ENCODE data around the gene KRT1. TPM values are rescaled to one million over a fixed set of nuclear protein-coding genes. Genes with fewer than 3 reads are reported as not detected.

KRT1 gene
- total and polyA plus RNA-seq, 8 donors = 0.17 to 0.41 TPM; not detected in 6

GRCh38 chr12:52675301-52675701 is 4.9 kb downstream of the KRT1 start:
- no peaks in the 10 kb centered on the region for H3K27me3 ChIP-seq
- TF ChIP-seq CTCF (IDR thresholded peaks at IDR 0.05) = no peak
- H3K4me3 ChIP-seq = no peak overlapping the region
- H3K36me3 ChIP-seq = no peaks in the 10 kb centered on the region
- no peaks in the 10 kb centered on the region for H3K9me3 ChIP-seq
- FAIRE-seq (no peak), DNase-seq (peak in 1 of 6 donors; percentile 16), ATAC-seq (no peak)
- 82 to 91% methylated on average over 28 of the region's 28 CpGs for WGBS, 2 donors
- H3K4me1 ChIP-seq = no peaks in the 10 kb centered on the region
- intact Hi-C loops (cut with DNase I) = no loop called here
- no peak overlapping the region for H3K27ac ChIP-seq

- FAIRE-seq (no peak), ATAC-seq (no peak), DNase-seq (no peak)
- 91 to 95% methylated on average over 4 of the region's 4 CpGs for whole genome bisulfite sequencing, 2 donors
- Histone ChIP-seq H3K4me1 (no peaks in the 10 kb centered on the region), H3K9me3 (no peaks in the 10 kb centered on the region), H3K27ac (no peak overlapping the region), H3K27me3 (no peaks in the 10 kb centered on the region), H3K36me3 (no peaks in the 10 kb centered on the region), H3K4me3 (no peak overlapping the region)
- TF ChIP-seq CTCF (IDR thresholded peaks at IDR 0.05) = no peak
- intact Hi-C loops (cut with DNase I) = no loop called here
Observed at GRCh38 chr12:52674433-52674775, 5.8 kb downstream of the KRT1 start.

GRCh38 chr12:52673713-52674432 is 6.3 kb downstream of the KRT1 start:
- intact Hi-C loops (cut with DNase I) = no loop called here
- WGBS, 2 donors = 49 to 64% methylated on average over 3 of the region's 3 CpGs
- DNase-seq = no peak
- no peaks in the 10 kb centered on the region for H3K27me3 ChIP-seq
- no peak for TF ChIP-seq CTCF (IDR thresholded peaks at IDR 0.05)
- ATAC-seq = no peak
- no peak for FAIRE-seq
- no peak overlapping the region for H3K27ac ChIP-seq
- no peaks in the 10 kb centered on the region for H3K36me3 ChIP-seq
- no peak overlapping the region for H3K4me3 ChIP-seq
- no peaks in the 10 kb centered on the region for H3K9me3 ChIP-seq
- no peaks in the 10 kb centered on the region for H3K4me1 ChIP-seq

GRCh38 chr12:52673217-52673616 is 7.0 kb downstream of the KRT1 start:
- FAIRE-seq (no peak), DNase-seq (no peak), ATAC-seq (no peak)
- no peak for TF ChIP-seq CTCF (IDR thresholded peaks at IDR 0.05)
- Histone ChIP-seq H3K36me3 (no peaks in the 10 kb centered on the region), H3K4me3 (no peak overlapping the region), H3K4me1 (no peaks in the 10 kb centered on the region), H3K9me3 (no peaks in the 10 kb centered on the region), H3K27ac (no peak overlapping the region), H3K27me3 (no peaks in the 10 kb centered on the region)
- intact Hi-C loops (cut with DNase I) = no loop called here
- WGBS, 2 donors = 46 to 48% methylated on average over 5 of the region's 5 CpGs

GRCh38 chr12:52672321-52672933 is 7.8 kb downstream of the KRT1 start:
- H3K9me3 ChIP-seq = no peaks in the 10 kb centered on the region
- H3K4me1 ChIP-seq = no peaks in the 10 kb centered on the region
- no peak for TF ChIP-seq CTCF (IDR thresholded peaks at IDR 0.05)
- WGBS, 2 donors = 51 to 52% methylated on average over 2 of the region's 2 CpGs
- no peak overlapping the region for H3K27ac ChIP-seq
- H3K4me3 ChIP-seq = no peak overlapping the region
- intact Hi-C loops (cut with DNase I) = no loop called here
- no peaks in the 10 kb centered on the region for H3K36me3 ChIP-seq
- no peak for FAIRE-seq
- H3K27me3 ChIP-seq = no peaks in the 10 kb centered on the region
- no peak for DNase-seq
- ATAC-seq = no peak

All from pancreas (tissue), 10 donors.